A549 (cell line): ENCODE data around the gene NCS1. TPM values are rescaled to one million over a fixed set of nuclear protein-coding genes. Genes with fewer than 3 reads are reported as not detected.

Source experiments
- ATAC-seq, 2 experiments: fragments of 200-7000 bp in 1 of 2; fragments of >200 bp in 1 of 2; cut with Nextera tagmentation in 1 of 2; cut with Tn5 transposase in 1 of 2; 3 replicates each; pipeline versions ENCODE4 v1.8.0 to v1.9.1; 2018 to 2020; ENCODE audit warnings: mild to moderate bottlenecking in 1 of 2, moderate library complexity in 1 of 2
- CTCF ChIA-PET: fragments of 300-600 bp; sonication (Branson Sonifier 250); formaldehyde crosslinking; extraction: SDS; loops from one replicate; lab custom pipeline; 2021; ENCODE audit warnings: antibody characterized with exemption, inconsistent platforms; lab: Yijun Ruan, JAX
- POLR2A ChIA-PET: fragments of 350-600 bp; formaldehyde crosslinking; extraction: SDS; loops from one replicate; lab custom pipeline; 2021; ENCODE audit warnings: antibody characterized with exemption, inconsistent platforms; lab: Yijun Ruan, JAX
- DNase-seq, 2 experiments: peaks; one replicate each; pipeline versions ENCODE4 v3.0.0 to v3.0.0-alpha.2; 2011 to 2016; ENCODE audit warnings: low read depth in 1 of 2, low spot score in 1 of 2
- FAIRE-seq: peaks from 2 replicates; lab custom pipeline; 2011; peaks lifted over from hg19 to GRCh38; lab: Jason Lieb, UNC
- H3K27ac ChIP-seq, 2 experiments: fragments of >200 bp; sonication (Bioruptor Twin); formaldehyde crosslinking; 3 replicates each; pipeline ENCODE4 v1.5.1; 2016 to 2017
- H3K4me1 ChIP-seq: fragments of >200 bp; sonication (Bioruptor Twin); formaldehyde crosslinking; 3 replicates; pipeline ENCODE4 v1.6.1; 2016
- H3K4me2 ChIP-seq: fragments of >200 bp; sonication (Bioruptor Twin); formaldehyde crosslinking; 3 replicates; pipeline ENCODE4 v1.6.1; 2016
- H3K4me3 ChIP-seq: fragments of >200 bp; sonication (Bioruptor Twin); formaldehyde crosslinking; 3 replicates; pipeline ENCODE4 v1.5.1; 2016
- H3K9me3 ChIP-seq: fragments of >200 bp; sonication (Bioruptor Twin); formaldehyde crosslinking; 3 replicates; pipeline ENCODE4 v1.6.1; 2016
- BHLHE40 ChIP-seq: IDR thresholded peaks from 2 replicates; pipeline ENCODE4 v1.6.1; 2012; ENCODE audit warnings: low read depth, low read length, inconsistent platforms
- CBX8 ChIP-seq: fragments of 200-600 bp; sonication (generic); IDR thresholded peaks from 2 replicates; pipeline ENCODE4 v1.6.1; 2016
- CHD2 ChIP-seq: fragments of 150-350 bp; IDR thresholded peaks from 2 replicates; pipeline ENCODE4 v1.6.1; 2014; ENCODE audit warnings: low read length; ENCODE audit not compliant: partially characterized antibody
- EHF ChIP-seq: fragments of 250-450 bp; sonication (Bioruptor Pico); IDR thresholded peaks from 2 replicates; pipeline ENCODE4 v1.5.0; 2020; ENCODE audit warnings: mild to moderate bottlenecking
- ESRRA ChIP-seq: fragments of 150-350 bp; IDR thresholded peaks from 2 replicates; pipeline ENCODE4 v1.6.1; 2014; ENCODE audit warnings: mild to moderate bottlenecking, low read length, borderline replicate concordance
- FOXS1 ChIP-seq: fragments of 250-450 bp; sonication (Bioruptor Pico); IDR thresholded peaks from 2 replicates; pipeline ENCODE4 v1.5.0; 2020; ENCODE audit warnings: mild to moderate bottlenecking, moderate library complexity
- HDAC2 ChIP-seq: fragments of 200-600 bp; sonication (generic); IDR thresholded peaks from 2 replicates; pipeline ENCODE4 v1.6.1; 2016
- HEYL ChIP-seq: fragments of 250-450 bp; sonication (Bioruptor Pico); IDR thresholded peaks from 2 replicates; pipeline ENCODE4 v1.8.0; 2021; ENCODE audit warnings: mild to moderate bottlenecking, moderate library complexity
- HMGXB4 ChIP-seq: fragments of 250-450 bp; sonication (Bioruptor Pico); IDR thresholded peaks from 2 replicates; pipeline ENCODE4 v1.5.0; 2021; ENCODE audit warnings: mild to moderate bottlenecking, moderate library complexity, borderline replicate concordance
- HOXB13 ChIP-seq: fragments of 250-450 bp; sonication (Bioruptor Pico); IDR thresholded peaks from 2 replicates; pipeline ENCODE4 v1.5.0; 2020; ENCODE audit warnings: low read depth, mild to moderate bottlenecking, moderate library complexity
- JUN ChIP-seq, 2 experiments: fragments of >200 bp; sonication (Bioruptor Twin); formaldehyde crosslinking; IDR thresholded peaks; 2 replicates in 1 of 2; 3 replicates in 1 of 2; pipeline ENCODE4 v1.6.1; 2016 to 2017
- MYC ChIP-seq: IDR thresholded peaks from 2 replicates; pipeline ENCODE4 v1.6.1; 2012; ENCODE audit warnings: mild to moderate bottlenecking, inconsistent platforms, low read length, improper control_type of control experiment, borderline replicate concordance
- NFE2L2 ChIP-seq: fragments of 150-350 bp; conservative IDR thresholded peaks from 2 replicates; pipeline ENCODE4 v1.6.1; 2014; ENCODE audit warnings: low read length
- POLR2AphosphoS2 ChIP-seq: conservative IDR thresholded peaks from 2 replicates; pipeline ENCODE4 v1.6.1; 2012; ENCODE audit warnings: low read length, improper control_type of control experiment, inconsistent platforms
- RNF2 ChIP-seq: fragments of 200-600 bp; sonication (generic); IDR thresholded peaks from 2 replicates; pipeline ENCODE4 v1.6.1; 2016; ENCODE audit warnings: low read depth, mild to moderate bottlenecking, antibody characterized with exemption, moderate library complexity, borderline replicate concordance
- ZC3H11A ChIP-seq: fragments of 450-650 bp; IDR thresholded peaks from 2 replicates; pipeline ENCODE4 v1.6.1; 2014; ENCODE audit warnings: antibody characterized with exemption, mild to moderate bottlenecking
- ZFP36 ChIP-seq: fragments of 450-650 bp; IDR thresholded peaks from 2 replicates; pipeline ENCODE4 v1.6.1; 2014; ENCODE audit warnings: borderline replicate concordance; ENCODE audit not compliant: partially characterized antibody
- WGBS: methylation state at CpG from one replicate; pipeline ENCODE4 v1.1.6; 2017; ENCODE audit errors: missing lambda C conversion rate; 5-methylcytosine and 5-hydroxymethylcytosine counted together
- polyA plus RNA-seq, 4 experiments: library from polyadenylated mRNA; depleted of rRNA in 3 of 4; stranded (reverse); fragments of >200 nt; fragmentation: RNase III in 1 of 4; extraction: RNeasy Plus Mini Kit Qiagen cat#74134 plus additional on column Dnase treatment in 1 of 4; gene quantifications; 2 replicates in 3 of 4; 3 replicates in 1 of 4; pipeline ENCODE4 v1.2.3, GENCODE V29; 2011 to 2017
- TF ChIP-seq, protein P1 (sequence below): IDR thresholded peaks from 2 replicates; pipeline ENCODE4 v1.6.1; 2012
- TF ChIP-seq, protein P2 (sequence below): IDR thresholded peaks from 2 replicates; pipeline ENCODE4 v1.6.1; 2012; ENCODE audit warnings: low read depth, borderline replicate concordance

Gene NCS1
- polyA plus RNA-seq, 2 of the 4 experiments (the other 2 are of a cell fraction), result 17.9 to 21.9 TPM

- ChIA-PET POLR2A (no interaction called here), CTCF (interaction anchor here (0.8 to 2.9 kb wide), 7 partner anchors 12 to 762 kb away, joined by 3 to 9 read pairs (median 4); no protein-coding TSS in a partner anchor)
- Histone ChIP-seq H3K27ac (no peak overlapping the region), H3K4me2 (no peak overlapping the region), H3K9me3 (no peaks in the 10 kb centered on the region), H3K4me3 (no peak overlapping the region), H3K4me1 (no peaks in the 10 kb centered on the region)
- FAIRE-seq (no peak), ATAC-seq (no peak), DNase-seq (no peak)
- TF ChIP-seq HMGXB4 (CRISPR knock-in tag) (no peak), CHD2 (no peak), BHLHE40 (no peak), EHF (CRISPR knock-in tag) (no peak), FOXS1 (no peak), ZC3H11A (no peak)
- TF ChIP-seq, protein P1, sequence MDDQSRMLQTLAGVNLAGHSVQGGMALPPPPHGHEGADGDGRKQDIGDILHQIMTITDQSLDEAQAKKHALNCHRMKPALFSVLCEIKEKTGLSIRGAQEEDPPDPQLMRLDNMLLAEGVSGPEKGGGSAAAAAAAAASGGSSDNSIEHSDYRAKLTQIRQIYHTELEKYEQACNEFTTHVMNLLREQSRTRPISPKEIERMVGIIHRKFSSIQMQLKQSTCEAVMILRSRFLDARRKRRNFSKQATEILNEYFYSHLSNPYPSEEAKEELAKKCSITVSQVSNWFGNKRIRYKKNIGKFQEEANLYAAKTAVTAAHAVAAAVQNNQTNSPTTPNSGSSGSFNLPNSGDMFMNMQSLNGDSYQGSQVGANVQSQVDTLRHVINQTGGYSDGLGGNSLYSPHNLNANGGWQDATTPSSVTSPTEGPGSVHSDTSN, result no peak
- whole genome bisulfite sequencing, result 49% methylated on average over 7 of the region's 7 CpGs
Measured at GRCh38 chr9:130284690-130285089, 112.5 kb downstream of the NCS1 start.

DNA sequence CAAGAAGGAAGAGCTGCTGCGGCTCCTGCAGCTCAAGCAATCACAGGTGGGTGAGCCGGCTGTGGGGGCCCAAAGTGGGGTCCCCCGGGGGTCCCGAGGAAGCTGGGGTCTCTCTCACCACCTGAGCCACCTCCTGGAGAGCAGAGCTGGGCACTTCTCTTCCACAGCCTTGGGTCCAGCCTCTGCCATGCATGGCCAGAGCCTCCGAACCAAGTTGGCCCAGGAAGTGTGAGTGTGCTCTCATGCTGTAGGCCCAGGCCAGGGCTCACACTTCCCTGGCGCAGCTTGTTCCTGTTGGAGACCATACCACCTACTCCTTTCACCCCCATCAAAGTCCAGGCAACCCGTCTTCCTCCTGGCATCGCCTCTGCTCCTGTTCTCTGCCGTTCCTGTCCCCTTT lies 113.1 kb downstream of the NCS1 start:
- DNase-seq, result no peak
- no peak for ATAC-seq
- Histone ChIP-seq H3K9me3 (no peaks in the 10 kb centered on the region), H3K4me1 (no peaks in the 10 kb centered on the region), H3K4me2 (no peak overlapping the region)
- TF ChIP-seq POLR2AphosphoS2 (no peak), JUN (IDR thresholded peaks at IDR 0.05) (no peak), HOXB13 (no peak), ZFP36 (no peak), CBX8 (no peak), RNF2 (no peak), MYC (no peak), NFE2L2 (no peak), ESRRA (no peak), FOXS1 (no peak), HDAC2 (no peak)
- TF ChIP-seq, protein P2, sequence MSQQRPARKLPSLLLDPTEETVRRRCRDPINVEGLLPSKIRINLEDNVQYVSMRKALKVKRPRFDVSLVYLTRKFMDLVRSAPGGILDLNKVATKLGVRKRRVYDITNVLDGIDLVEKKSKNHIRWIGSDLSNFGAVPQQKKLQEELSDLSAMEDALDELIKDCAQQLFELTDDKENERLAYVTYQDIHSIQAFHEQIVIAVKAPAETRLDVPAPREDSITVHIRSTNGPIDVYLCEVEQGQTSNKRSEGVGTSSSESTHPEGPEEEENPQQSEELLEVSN, result no peak
- TF ChIP-seq, all 56 proteins: peak for 0
- 17% methylated on average over 8 of the region's 9 CpGs for WGBS
- CTCF ChIA-PET, result interaction anchor here (1.4 to 2.9 kb wide), 4 partner anchors 12 to 762 kb away, joined by 3 to 9 read pairs (median 5); no protein-coding TSS in a partner anchor
- no peak for FAIRE-seq
- Histone ChIP-seq H3K27ac (no peak overlapping the region), H3K4me3 (no peak overlapping the region)
- POLR2A ChIA-PET, result no interaction called here

DNA sequence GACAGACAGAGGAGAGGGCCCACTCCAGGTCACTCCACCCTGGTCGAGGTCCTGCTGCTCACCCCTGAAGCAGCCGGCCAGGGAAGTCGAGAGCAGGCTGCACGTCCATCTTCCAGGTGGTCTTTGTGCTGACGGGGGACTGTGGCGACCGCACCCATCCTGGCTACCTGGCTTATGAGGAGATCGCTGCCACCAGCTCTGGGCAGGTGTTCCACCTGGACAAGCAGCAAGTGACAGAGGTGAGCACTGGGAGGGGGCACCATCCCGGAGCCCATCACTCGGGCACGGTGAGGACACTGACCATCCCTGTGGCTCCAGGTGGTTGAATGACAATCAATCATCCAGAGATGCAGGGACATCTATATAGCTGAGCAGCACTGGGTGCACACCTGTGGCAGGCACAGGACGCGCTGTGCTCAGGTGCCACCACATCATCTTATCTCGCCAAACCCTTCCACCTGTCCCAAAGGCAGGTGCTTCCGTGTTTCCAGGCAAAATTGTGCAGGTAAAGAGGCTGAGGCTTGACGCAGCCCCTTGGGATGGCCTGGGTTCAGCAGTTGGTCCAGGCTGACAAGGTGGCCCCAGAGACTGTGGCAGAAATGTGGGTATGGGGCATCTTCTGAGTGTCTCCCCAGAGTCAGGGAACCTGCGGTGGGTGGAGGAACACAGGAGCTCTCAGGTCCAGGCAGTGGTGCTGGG lies 114.0 kb downstream of the NCS1 start:
- FAIRE-seq (no peak), DNase-seq (no peak), ATAC-seq (no peak)
- no peak overlapping the region for H3K4me3 ChIP-seq
- CTCF ChIA-PET, result interaction anchor here (1.8 to 2.3 kb wide), 2 partner anchors 15 to 31 kb away, joined by 4 to 9 read pairs; no protein-coding TSS in a partner anchor
- H3K9me3 ChIP-seq, result no peaks in the 10 kb centered on the region
- no peak for TF ChIP-seq HEYL
- TF ChIP-seq HOXB13, result no peak
- POLR2A ChIA-PET, result no interaction called here
- H3K27ac ChIP-seq, result no peak overlapping the region
- WGBS, result 49% methylated on average over 11 of the region's 17 CpGs
- H3K4me1 ChIP-seq, result no peaks in the 10 kb centered on the region
- no peak overlapping the region for H3K4me2 ChIP-seq

Other genes starting within 250 kb of the NCS1 start
- gene FNBP1, start 129.2 kb upstream of the NCS1 start, polyA plus RNA-seq (2011; rRNA removed), result 15.6 and 17.9 TPM in 2 replicates
- 10.3 to 11.4 TPM (median 10.6 TPM) in 3 replicates for gene FNBP1, start 129.2 kb upstream of the NCS1 start, polyA plus RNA-seq (2017; fragmentation: RNase III; extraction: RNeasy Plus Mini Kit Qiagen cat#74134 plus additional on column Dnase treatment)
- gene GPR107, start 118.5 kb upstream of the NCS1 start, polyA plus RNA-seq (2011; rRNA removed), result 45.1 and 62.4 TPM in 2 replicates
- gene GPR107, start 118.5 kb upstream of the NCS1 start, polyA plus RNA-seq (2017; fragmentation: RNase III; extraction: RNeasy Plus Mini Kit Qiagen cat#74134 plus additional on column Dnase treatment), result 28.1 to 30.1 TPM (median 28.2 TPM) in 3 replicates
- gene HMCN2, start 93.4 kb downstream of the NCS1 start, polyA plus RNA-seq (2011; rRNA removed), result not detected in 2 replicates
- gene HMCN2, start 93.4 kb downstream of the NCS1 start, polyA plus RNA-seq (2017; fragmentation: RNase III; extraction: RNeasy Plus Mini Kit Qiagen cat#74134 plus additional on column Dnase treatment), result 0.01 to 0.04 TPM in 2 of 3 replicates, not detected in the other